ENCODE measurements around the gene PPP6R1.

The PPP6R1 gene

GRCh38 chr19:55257461-55258420 lies 1.1 kb downstream of the PPP6R1 start:
- peak; percentile 56 for DNase-seq

- no peak for DNase-seq
Observed at GRCh38 chr19:55256562-55257460, 2.0 kb downstream of the PPP6R1 start.

GRCh38 chr19:55255618-55256423 lies 3.0 kb downstream of the PPP6R1 start:
- DNase-seq = peak; percentile 83

- DNase-seq = no peak
Observed at GRCh38 chr19:55254625-55254977, 4.2 kb downstream of the PPP6R1 start.

GRCh38 chr19:55253842-55254624 lies 4.8 kb downstream of the PPP6R1 start:
- DNase-seq = peak; percentile 80

- DNase-seq = peak; percentile 25
Observed at GRCh38 chr19:55252760-55253663, 5.8 kb downstream of the PPP6R1 start.

- peak; percentile 81 for DNase-seq
Observed at GRCh38 chr19:55251341-55252081, 7.3 kb downstream of the PPP6R1 start.

- DNase-seq = no peak
Observed at GRCh38 chr19:55250262-55251036, 8.4 kb downstream of the PPP6R1 start.

GRCh38 chr19:55249841-55250240 lies 9.0 kb downstream of the PPP6R1 start:
- DNase-seq = no peak

- DNase-seq = no peak
Observed at GRCh38 chr19:55248704-55249103, 10.1 kb downstream of the PPP6R1 start.

- no peak for DNase-seq
Observed at GRCh38 chr19:55248166-55248675, 10.6 kb downstream of the PPP6R1 start.

GRCh38 chr19:55247621-55248099 lies 11.2 kb downstream of the PPP6R1 start:
- DNase-seq = no peak

- no peak for DNase-seq
Observed at GRCh38 chr19:55246462-55247451, 12.1 kb downstream of the PPP6R1 start.

- no peak for DNase-seq
Observed at GRCh38 chr19:55245236-55245904, 13.4 kb downstream of the PPP6R1 start.

GRCh38 chr19:55244004-55244680 lies 14.7 kb downstream of the PPP6R1 start:
- no peak for DNase-seq

GRCh38 chr19:55242517-55242916 lies 16.3 kb downstream of the PPP6R1 start:
- no peak for DNase-seq

Measured in activated CD4-positive, alpha-beta T cell treated with anti-CD3 and anti-CD28 coated beads, Interleukin-10, Interleukin-2, amounts not matched to agents 100 ng/mL and 50 ng/mL, durations not matched to agents 16 hours and 8 hours (primary cell).